ENCODE data around the gene KLF16. TPM values are rescaled to one million over a fixed set of nuclear protein-coding genes. Genes with fewer than 3 reads are reported as not detected.

The KLF16 gene
- total and polyA plus RNA-seq, 10 of the 15 experiments (the other 5 are each of a cell fraction or from before 2014, with no cell fraction given), result 0.03 to 41.2 (median 2.6) TPM

DNA sequence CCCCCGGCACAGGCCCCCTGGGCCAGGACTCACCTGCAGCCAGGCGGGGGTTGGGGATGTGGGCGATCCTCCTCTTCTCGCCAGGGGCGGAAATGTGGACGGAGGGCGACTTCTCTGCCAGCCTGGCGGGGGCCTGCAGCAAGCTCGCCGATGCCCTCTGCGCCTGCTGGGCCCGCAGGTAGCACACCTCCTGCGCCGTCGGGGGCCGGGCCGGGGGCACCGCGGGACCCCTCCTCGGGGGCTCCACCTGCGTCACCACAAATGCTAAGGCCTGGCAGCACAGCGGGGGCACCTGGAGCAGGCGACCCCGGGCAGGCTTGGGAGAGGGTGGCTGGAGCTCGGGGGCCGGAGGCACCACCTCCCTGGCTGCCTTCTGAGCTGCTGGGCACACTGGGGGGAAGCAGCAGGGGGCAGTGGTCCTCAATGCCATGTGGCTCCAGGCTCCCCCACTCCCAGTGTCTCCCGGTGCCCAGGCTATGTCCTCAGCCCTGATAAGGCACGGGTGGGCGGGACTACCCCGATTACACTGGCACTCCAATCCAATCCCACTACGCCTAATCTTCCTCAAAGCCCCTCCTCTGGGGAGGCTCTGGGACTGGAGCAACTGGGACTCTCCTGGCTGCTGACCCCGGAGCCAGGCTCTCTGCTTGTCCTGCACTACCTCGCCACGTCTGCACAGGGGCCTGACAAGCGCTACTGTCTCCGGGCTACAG, 39.7 kb downstream of the KLF16 start (continued):
- TF ChIP-seq, protein P1, sequence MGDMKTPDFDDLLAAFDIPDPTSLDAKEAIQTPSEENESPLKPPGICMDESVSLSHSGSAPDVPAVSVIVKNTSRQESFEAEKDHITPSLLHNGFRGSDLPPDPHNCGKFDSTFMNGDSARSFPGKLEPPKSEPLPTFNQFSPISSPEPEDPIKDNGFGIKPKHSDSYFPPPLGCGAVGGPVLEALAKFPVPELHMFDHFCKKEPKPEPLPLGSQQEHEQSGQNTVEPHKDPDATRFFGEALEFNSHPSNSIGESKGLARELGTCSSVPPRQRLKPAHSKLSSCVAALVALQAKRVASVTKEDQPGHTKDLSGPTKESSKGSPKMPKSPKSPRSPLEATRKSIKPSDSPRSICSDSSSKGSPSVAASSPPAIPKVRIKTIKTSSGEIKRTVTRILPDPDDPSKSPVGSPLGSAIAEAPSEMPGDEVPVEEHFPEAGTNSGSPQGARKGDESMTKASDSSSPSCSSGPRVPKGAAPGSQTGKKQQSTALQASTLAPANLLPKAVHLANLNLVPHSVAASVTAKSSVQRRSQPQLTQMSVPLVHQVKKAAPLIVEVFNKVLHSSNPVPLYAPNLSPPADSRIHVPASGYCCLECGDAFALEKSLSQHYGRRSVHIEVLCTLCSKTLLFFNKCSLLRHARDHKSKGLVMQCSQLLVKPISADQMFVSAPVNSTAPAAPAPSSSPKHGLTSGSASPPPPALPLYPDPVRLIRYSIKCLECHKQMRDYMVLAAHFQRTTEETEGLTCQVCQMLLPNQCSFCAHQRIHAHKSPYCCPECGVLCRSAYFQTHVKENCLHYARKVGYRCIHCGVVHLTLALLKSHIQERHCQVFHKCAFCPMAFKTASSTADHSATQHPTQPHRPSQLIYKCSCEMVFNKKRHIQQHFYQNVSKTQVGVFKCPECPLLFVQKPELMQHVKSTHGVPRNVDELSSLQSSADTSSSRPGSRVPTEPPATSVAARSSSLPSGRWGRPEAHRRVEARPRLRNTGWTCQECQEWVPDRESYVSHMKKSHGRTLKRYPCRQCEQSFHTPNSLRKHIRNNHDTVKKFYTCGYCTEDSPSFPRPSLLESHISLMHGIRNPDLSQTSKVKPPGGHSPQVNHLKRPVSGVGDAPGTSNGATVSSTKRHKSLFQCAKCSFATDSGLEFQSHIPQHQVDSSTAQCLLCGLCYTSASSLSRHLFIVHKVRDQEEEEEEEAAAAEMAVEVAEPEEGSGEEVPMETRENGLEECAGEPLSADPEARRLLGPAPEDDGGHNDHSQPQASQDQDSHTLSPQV (IDR thresholded peaks at IDR 0.05), result no peak

DNA sequence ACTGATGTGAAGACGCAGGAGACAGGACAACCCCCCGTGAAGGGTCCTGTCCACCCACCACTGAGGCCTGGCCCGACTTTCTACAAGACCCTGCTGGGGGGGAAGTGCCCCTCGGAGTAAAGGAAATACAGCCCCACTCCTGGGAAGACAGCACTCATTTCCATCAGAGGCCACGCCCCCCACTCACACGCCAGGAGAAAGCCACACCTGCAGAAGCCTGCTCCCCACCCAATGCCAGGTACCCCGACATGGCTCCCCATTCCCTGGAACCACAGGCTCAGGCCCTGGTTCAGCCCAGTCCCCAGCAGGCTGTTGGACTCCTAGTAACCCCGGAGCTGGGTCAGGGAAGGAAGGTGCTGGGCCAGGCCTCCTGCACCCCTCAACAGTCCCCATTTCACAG, 40.4 kb downstream of the KLF16 start:
- no peak overlapping the region for H3K27ac ChIP-seq (ENCODE audit: control insufficient read depth, insufficient read depth)
- in situ Hi-C loops (cut with MboI) (no loop called here), intact Hi-C loops (cut with micrococcal nuclease; ENCODE audit: unreplicated experiment) (no loop called here)
- H4K20me1 ChIP-seq (ENCODE audit: control insufficient read depth, insufficient read depth), result no peaks in the 10 kb centered on the region
- SMC1A ChIA-PET (ENCODE audit: uncharacterized antibody, unreplicated experiment), result no interaction called here
- no peaks in the 10 kb centered on the region for H3K9me3 ChIP-seq (replicated peaks; ENCODE audit: control insufficient read depth, insufficient read depth, low read length)
- no peak overlapping the region for H2AFZ ChIP-seq (ENCODE audit: control insufficient read depth, low read depth, low read length)
- RAD21 ChIA-PET (ENCODE audit: unreplicated experiment), result no interaction called here
- H3K4me2 ChIP-seq (ENCODE audit: control insufficient read depth, insufficient read depth), result no peak overlapping the region
- no peak overlapping the region for H3K4me3 ChIP-seq
- TF ChIP-seq SMC3 (IDR thresholded peaks at IDR 0.05; ENCODE audit: borderline replicate concordance, low read length) (no peak), SMAD1 (IDR thresholded peaks at IDR 0.05; ENCODE audit: low read depth, partially characterized antibody) (no peak), ZNF217 (IDR thresholded peaks at IDR 0.05) (no peak), NRF1 (conservative IDR thresholded peaks at IDR 0.05; ENCODE audit: low read depth, low read length) (no peak), CBX3 (IDR thresholded peaks at IDR 0.05; ENCODE audit: borderline replicate concordance, low read depth) (no peak), NFIC (IDR thresholded peaks at IDR 0.05; ENCODE audit: low read depth, low read length) (no peak), ZZZ3 (IDR thresholded peaks at IDR 0.05; ENCODE audit: control insufficient read depth, insufficient read length, low read depth) (no peak)
- no peak for ATAC-seq
- no peaks in the 10 kb centered on the region; the same call in 1 of the 2 replicates for H3K79me2 ChIP-seq (ENCODE audit: control insufficient read depth, insufficient read depth, low read length)
- POLR2A ChIA-PET, result no interaction called here
- WGBS (ENCODE audit: insufficient coverage, insufficient replicate concordance, low lambda C conversion rate, missing lambda C conversion rate), result 86% methylated on average over 7 of the region's 8 CpGs
- no peak overlapping the region for H3K9ac ChIP-seq (ENCODE audit: control insufficient read depth, insufficient read depth, low read length)
- no TSS peak for BruUV-seq (replicated peaks)
- peaks cover 6 to 20% of the 10 kb centered on the region in 2 experiments; a peak in 3 of 4 replicates for H3K36me3 ChIP-seq (ENCODE audit: control insufficient read depth in 2 of 2, insufficient read depth in 2 of 2, low read length in 1 of 2)
- CTCF ChIA-PET, result no interaction called here
- FAIRE-seq, result no peak
- DNase-seq (ENCODE audit: low read depth, low spot score), result no peak
- H3K4me1 ChIP-seq (ENCODE audit: control insufficient read depth, insufficient read depth, low read length), result no peaks in the 10 kb centered on the region
- no peaks in the 10 kb centered on the region for H3K27me3 ChIP-seq (replicated peaks in 1 of 2; ENCODE audit: control insufficient read depth in 2 of 2, insufficient read depth in 2 of 2, low read length in 1 of 2)
